GM12874 (cell line): ENCODE results near the gene CADPS.

Experiments used
- CTCF ChIP-seq: IDR thresholded peaks from 2 replicates; pipeline ENCODE4 v1.5.1; 2011; ENCODE audit warnings: low read depth, mild to moderate bottlenecking, control low read depth, low read length, moderate library complexity; ENCODE audit not compliant: insufficient read depth

Gene CADPS

DNA sequence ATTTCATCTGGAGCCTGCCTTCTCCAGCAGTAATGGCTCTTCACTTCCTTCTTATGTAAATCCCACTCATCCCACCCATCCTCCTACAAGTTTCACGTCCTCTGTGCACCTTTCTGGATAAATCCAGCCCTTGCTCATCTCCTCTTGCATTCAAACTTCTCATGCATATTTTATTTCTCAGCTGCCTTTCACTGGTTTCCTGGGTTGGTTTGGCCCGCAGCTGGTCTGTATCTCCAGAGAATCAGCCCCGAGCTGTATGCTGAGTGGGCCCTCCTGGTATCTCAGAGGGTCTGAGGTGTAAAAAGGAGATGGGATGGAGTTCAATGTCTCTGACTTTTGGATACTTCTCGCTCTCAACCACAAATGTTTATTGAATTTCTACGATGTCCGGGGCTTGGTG is 253.3 kb downstream of the CADPS start:
- TF ChIP-seq CTCF = no peak

- TF ChIP-seq CTCF = no peak
Observed at GRCh38 chr3:62621176-62621575, 254.0 kb downstream of the CADPS start.

GRCh38 chr3:62615258-62615849 is 259.9 kb downstream of the CADPS start:
- no peak for TF ChIP-seq CTCF

GRCh38 chr3:62614527-62614926 is 260.7 kb downstream of the CADPS start:
- no peak for TF ChIP-seq CTCF

- TF ChIP-seq CTCF = no peak
Observed at GRCh38 chr3:62611541-62612240, 263.5 kb downstream of the CADPS start.

GRCh38 chr3:62607287-62608029 is 267.8 kb downstream of the CADPS start:
- no peak for TF ChIP-seq CTCF

GRCh38 chr3:62605413-62606068 is 269.7 kb downstream of the CADPS start:
- no peak for TF ChIP-seq CTCF
